HG02884 (cell line): Measurements from ENCODE around the gene SS18L1.

Experiments
- ATAC-seq: cut with Tn5 transposase; IDR thresholded peaks from one replicate; pipeline ENCODE4 v1.9.1; 2021; ENCODE audit warnings: mild to moderate bottlenecking, moderate library complexity; ENCODE audit not compliant: unreplicated experiment

SS18L1 gene

DNA sequence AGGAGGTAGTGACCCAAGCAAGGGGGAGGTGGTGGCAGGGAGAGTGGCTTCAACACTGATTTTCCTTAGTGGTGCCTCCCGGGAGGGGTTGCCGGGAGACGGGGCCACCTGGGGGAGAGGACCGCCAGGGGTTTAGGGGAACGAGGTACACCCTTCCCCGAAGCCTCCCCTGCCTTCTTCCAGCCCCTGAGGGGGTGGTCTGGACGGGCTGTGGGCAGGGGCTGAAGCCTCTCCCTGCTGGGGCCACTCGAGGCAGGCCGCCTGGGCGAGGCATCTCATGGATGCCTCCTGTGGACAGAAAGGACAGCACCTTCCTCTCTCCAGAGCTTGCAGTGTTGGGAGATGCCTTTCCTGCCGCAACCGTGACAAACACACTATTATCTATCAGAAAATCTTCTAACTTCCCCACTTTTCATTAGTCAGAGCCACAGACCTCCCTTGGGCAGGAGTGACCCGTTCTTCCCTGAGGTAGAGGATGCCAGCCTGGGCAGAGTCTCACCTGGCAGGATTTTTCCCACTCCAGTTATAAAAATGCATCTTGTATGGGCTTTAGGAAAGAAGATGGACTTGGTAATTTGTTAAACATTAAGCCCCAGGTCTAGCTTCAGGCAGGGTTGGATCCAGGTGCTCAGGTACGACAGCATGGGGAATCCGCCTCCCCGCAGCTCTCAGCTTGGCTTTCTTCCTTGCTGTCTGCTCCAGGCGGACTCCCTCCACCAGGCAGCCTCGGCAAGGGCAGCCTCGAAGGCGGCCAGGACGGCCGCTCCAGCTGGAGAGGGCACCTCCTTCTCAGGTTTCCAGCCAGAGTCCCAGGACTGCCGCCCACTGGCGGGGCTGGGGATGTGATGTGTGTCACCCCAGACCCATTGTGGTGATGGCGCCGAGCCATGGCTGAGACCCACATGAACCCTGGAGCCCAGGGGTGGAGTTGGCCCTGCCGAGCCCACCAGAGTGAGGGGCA lies 65.5 kb downstream of the SS18L1 start:
- ATAC-seq, result no peak

DNA sequence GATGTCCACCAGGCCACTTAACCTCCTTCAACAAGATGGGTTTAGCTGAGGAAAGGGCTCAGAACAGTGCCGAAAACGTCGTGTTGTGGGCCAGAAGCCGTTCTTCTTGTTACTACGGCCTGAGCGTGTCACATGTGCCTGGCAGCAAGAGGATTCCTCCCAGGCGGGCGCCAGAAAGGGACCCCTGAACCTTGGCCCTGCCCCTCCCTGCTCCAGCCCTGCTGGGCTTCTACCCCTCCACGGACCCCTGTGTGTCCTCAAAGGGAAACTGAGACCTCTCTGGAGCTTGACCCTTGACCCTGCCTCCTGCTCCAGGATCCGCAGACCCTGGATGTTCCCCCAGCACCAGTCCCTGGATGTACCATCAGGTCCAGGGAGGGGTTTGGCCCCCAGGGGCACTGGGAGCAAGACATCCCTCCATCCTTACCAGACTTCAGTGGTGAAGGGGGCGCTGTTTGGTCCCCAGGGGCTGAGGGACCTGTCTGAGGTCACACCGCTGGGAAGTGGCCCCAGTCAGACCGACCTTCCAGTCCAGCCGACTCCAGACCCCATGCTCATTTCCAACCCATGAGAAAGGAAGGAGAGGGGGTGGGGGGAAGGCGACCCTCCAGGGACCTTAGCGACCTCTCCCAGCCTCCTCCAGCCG lies 66.4 kb downstream of the SS18L1 start:
- ATAC-seq, result no peak

GRCh38 chr20:62210496-62210855 lies 66.9 kb downstream of the SS18L1 start:
- ATAC-seq, result no peak

DNA sequence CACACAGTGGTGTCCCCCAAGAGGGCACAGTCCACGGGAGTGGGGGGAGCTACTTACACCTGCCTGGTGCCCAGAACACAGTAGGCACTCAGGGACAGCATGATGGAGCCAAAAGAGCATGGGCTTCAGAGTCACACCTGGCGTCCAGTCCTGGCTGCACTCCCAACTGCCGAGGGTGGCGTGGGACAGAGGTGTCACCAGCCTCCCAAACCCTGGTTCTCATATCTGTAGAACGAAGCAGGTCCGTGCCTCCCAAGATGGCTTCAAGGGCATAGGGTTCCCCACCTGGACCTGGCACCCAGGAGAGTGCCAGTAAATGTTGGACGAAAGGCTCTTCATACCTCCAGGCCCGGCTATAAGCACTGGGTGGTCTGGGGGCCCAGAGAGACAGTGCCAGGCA lies 67.6 kb downstream of the SS18L1 start:
- no peak for ATAC-seq

GRCh38 chr20:62211769-62212288 lies 68.3 kb downstream of the SS18L1 start:
- no peak for ATAC-seq

GRCh38 chr20:62212299-62212698 lies 68.7 kb downstream of the SS18L1 start:
- ATAC-seq, result no peak

DNA sequence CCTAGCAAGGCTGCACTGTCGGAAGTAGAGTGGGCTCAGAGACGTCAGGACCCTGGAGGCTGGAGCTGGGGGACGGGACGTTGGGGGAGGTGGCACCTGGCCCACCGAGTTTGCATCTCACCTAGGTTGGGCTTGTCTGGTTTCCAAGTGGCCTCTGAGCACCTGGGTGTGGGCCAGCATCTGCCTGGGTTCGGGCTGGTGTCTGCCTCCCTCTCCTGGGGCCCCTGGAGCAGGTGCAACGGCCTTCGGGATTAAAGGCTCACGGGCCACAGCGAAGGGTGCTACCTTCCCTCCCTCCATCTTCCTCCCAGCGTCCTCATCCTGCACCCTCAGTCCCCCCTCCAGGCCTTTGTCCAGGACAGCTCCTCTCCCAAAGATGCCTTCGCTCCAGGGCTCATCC lies 70.5 kb downstream of the SS18L1 start:
- ATAC-seq, result no peak

DNA sequence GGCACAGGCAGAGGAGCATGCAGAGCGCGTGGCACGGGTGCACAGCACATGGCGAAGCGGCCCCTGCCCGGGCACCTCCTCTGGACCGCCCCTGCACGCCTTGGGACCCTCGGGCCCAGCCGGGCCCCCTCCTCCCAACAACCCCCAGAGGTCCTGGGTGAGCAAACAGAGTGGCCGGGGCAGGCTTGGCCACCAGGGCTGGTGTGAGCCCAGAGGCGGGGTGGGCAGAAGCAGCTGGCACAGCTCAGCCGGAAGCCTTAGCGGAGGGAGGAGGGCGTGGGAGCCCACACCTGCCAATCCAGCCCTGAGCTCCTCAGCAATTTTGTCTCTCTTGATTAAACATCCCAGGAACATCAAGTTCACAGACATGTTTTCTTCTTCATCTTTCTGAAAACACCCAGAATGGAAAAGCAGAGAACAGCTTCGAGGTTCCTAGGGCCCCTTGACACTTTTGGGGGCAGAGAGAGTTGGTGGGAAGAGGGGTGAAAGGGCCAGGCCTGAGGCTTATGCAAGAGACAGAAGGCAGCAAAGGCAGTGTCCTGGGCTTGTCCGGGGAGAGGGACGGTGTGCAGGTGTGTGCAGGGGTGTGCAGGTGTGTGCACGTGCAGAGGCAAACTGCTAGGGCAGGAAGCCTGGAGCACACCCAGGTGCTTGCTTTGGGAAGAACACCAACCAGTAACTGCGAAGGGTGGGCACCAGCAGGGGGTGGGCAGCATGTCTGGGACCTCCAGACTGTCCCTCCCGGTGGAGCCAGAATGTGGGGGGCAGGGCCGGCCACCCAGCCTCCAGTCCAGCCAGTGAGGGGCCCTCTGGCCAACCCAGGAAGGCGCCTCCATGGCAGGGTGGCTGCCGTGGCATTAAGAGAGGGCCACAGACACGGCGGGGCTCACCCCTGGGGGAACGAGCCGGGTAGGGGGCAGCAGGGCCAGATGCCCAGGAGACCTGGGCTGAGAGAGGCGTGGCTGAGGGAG lies 71.7 kb downstream of the SS18L1 start:
- ATAC-seq, result no peak

- no peak for ATAC-seq
Measured at GRCh38 chr20:62215991-62216635, 72.5 kb downstream of the SS18L1 start.

DNA sequence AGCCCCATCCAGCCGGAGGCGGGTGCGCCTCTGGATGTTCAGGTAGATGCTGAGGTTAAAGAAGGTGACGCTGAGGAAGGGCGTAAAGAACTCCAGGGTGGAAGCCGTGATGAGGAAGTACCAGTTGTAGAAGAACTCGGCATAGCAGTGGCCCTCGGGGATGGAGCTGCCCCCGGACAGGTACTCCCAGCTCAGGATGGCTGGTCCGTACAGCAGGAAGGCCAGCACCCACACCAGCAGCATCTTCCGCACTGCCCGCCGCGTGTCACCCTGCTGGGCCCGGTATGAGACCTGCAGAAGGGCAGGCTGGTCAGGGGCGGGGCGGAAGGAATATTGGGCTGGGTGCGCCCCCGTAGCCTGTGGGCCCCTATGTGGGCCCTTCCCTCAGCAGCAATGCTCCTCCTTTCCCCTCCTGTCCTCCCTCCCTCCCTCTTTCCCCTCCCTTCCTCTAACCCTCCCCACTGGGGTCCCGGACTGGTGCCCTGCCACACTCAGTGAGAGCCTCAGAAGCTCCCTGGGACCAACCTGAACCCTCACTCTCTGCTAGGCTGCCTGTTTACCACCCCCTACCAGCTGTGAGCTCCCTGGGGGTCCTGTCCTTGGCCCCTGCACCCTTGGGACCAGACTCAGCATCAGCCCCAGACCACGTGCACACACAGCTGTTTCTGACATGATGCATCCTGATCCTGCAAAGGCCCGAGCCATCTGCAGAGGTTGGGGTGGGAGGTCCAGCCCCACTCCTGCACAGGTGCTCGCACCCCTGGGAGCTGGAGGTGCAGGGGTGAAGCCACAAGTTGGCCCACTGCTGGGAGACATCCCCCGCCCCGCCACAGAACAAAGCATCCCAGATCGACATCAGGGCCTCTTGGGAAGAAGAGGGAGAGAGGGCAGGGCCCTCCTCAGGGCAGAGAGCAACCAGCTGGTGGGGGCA lies 73.3 kb downstream of the SS18L1 start:
- no peak for ATAC-seq

GRCh38 chr20:62217913-62218773 lies 74.6 kb downstream of the SS18L1 start:
- no peak for ATAC-seq

DNA sequence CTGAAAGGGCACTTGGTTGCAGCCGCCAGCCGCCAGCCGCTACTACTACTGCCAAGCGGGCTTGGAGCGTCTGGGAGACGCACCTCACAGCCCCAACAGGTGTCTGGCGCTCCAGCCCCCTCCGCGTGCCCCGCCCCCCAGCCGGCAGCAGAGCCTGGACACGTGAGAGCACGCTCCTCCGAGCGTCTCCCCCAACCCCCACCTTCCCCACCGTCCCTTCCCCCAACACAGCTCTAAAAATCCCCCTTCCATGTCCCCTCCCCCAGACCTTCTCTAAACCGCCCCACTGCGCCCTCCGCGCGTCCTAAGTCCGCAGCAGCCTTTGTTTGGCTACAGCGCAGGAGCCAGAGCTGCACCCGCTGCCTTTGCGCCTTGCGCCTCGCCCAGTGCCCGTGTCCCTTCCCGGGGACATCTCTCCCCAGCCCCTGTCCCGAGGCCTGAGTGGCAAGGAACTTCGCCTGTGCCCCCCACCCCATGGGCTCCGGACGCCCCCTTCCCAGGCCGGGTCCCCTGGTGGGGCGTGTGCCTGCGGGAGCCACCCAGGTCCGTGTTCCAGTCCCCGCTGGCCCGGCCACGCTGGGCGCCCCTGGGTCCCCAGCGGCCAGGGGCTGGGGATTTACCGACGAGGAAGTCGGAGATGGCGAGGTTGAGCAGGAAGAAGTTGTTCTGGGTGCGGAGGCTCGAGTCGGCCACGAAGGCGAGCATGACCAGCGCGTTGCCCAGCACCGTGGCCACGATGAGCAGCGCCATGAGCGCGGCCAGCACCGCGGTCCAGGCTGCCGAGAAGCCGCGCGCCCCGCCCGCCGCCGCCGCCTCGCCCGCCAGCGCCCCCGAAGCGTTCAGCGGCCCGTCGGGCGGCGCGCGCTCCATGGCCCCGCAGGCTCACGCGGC lies 75.8 kb downstream of the SS18L1 start:
- ATAC-seq, result no peak

DNA sequence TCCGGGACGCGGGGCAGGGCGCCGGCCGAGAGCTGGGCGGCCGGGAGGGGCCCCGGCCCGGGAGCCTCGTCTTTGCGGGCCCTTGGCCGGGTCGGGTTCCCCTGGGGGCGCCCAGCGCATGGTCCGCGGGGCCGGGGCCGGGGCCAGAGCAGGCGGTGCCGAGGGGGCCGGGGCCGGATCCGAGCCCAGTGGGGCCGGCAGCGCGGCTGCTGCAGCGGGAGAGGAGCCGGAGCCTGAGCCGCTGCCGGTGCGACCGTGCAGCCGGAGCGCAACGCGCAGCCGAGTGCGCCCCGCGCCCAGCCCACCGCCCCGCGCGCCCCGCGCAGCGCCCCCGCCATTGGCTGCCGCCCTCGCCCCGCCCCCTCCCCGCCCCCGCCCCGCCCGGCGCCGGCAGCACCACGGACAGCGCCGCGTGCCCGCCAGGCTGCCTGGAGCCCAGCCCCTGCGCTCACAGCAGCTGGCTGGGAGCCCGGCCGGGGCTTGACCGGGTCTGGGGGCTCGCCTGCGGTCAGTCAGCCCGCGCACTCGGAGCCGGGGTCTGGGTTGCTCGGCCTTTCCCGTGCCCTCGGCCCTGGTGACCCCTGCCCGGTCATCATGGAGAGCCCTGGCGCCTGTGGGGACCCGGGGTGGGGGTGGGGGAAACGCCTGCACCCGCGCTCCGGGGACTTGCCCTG lies 76.6 kb downstream of the SS18L1 start, which contains the start of gene HRH3:
TSS of gene HRH3 (minus strand) at position 287 of the 674 bp plus-strand sequence. CDS start 308 bp downstream, outside the sequence.
- ATAC-seq, result no peak

GRCh38 chr20:62220666-62221568 lies 77.3 kb downstream of the SS18L1 start:
- ATAC-seq, result no peak

DNA sequence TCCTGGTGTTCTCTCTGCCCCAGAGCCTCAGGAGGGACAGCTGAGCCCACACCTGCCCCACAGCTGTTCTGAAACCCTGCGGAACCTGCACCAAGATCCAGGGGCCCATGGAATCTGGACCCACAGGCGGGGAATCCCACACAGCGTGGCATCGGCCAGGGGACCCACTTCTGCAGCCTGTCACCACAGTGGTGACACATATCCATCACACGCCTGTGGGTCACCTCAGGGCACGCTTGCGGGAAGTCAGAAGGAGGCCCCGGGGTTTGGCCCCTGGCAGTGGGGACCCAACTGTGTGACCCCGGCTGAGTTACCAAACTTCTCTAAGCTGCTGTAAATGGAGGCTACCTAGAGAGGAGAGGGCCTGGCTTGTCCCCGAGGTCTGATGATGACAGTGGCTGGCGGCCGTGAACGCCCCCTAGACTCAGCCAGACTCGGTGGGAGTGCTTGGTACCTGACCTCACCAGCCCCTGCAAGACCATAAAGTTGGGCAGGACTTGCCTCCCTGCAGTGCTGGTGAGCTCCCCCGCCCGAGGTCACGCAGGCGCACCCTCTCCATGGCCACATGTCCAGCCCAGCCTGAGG lies 78.8 kb downstream of the SS18L1 start:
- no peak for ATAC-seq
